Esophagus squamous epithelium (tissue), 4 donors: Measurements from ENCODE around the gene RNF111.

Experiments
- POLR2A ChIP-seq, 4 donors: fragments of 450-650 bp; IDR thresholded peaks; one replicate each; pipeline ENCODE4 v1.6.1; 2017; ENCODE audit warnings: antibody characterized with exemption in 4 of 4, mild to moderate bottlenecking in 4 of 4, moderate library complexity in 3 of 4
- TF ChIP-seq, protein P1 (sequence below), 6 experiments: fragments of 450-650 bp in 4 of 6; fragments of 200-600 bp in 2 of 6; sonication (generic) in 2 of 6; IDR thresholded peaks; one replicate each; pipeline ENCODE4 v1.5.1; 2016 to 2019; ENCODE audit warnings: antibody characterized with exemption in 6 of 6, mild to moderate bottlenecking in 4 of 6, moderate library complexity in 4 of 6

DNA sequence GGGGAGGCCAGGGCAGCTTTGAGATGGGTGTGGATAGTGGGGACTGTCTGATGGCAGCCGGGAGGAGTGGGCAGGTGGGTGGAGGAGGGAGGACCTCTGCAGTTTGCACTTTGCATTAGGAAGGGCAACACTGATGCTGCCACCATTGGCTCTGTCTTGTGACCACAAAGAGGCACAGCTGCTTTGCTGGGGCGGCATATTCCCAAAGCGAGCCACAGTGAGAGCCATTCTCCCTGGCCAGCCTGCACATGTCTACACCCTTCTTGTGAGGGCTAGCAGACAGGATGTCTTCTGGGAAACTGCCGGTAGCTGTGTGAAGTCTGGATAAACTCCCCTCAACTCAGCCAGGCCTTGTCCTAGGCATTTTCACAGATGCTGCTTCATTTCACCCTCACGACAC is 155.8 kb downstream of the RNF111 start:
- TF ChIP-seq, protein P1, sequence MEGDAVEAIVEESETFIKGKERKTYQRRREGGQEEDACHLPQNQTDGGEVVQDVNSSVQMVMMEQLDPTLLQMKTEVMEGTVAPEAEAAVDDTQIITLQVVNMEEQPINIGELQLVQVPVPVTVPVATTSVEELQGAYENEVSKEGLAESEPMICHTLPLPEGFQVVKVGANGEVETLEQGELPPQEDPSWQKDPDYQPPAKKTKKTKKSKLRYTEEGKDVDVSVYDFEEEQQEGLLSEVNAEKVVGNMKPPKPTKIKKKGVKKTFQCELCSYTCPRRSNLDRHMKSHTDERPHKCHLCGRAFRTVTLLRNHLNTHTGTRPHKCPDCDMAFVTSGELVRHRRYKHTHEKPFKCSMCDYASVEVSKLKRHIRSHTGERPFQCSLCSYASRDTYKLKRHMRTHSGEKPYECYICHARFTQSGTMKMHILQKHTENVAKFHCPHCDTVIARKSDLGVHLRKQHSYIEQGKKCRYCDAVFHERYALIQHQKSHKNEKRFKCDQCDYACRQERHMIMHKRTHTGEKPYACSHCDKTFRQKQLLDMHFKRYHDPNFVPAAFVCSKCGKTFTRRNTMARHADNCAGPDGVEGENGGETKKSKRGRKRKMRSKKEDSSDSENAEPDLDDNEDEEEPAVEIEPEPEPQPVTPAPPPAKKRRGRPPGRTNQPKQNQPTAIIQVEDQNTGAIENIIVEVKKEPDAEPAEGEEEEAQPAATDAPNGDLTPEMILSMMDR (IDR thresholded peaks at IDR 0.05), result no peak
- no peak for TF ChIP-seq POLR2A (IDR thresholded peaks at IDR 0.05)
